DMS79 (cell line): ENCODE data around the gene TXLNB.

Experiments used
- DNase-seq: peaks from one replicate; lab custom pipeline; 2025; lab: John Stamatoyannopoulos, UW

Gene TXLNB

GRCh38 chr6:139271056-139271455, 20.7 kb downstream of the TXLNB start:
- no peak for DNase-seq

- no peak for DNase-seq
These were observed 21.5 kb downstream of the TXLNB start for GRCh38 chr6:139270249-139270648.

- DNase-seq, result no peak
These were observed 26.1 kb downstream of the TXLNB start for GRCh38 chr6:139265512-139266190.

- DNase-seq, result peak; percentile 19
These were observed 29.1 kb downstream of the TXLNB start for GRCh38 chr6:139262519-139263300.

GRCh38 chr6:139257821-139258398, 33.9 kb downstream of the TXLNB start:
- DNase-seq, result no peak

GRCh38 chr6:139257291-139257690, 34.5 kb downstream of the TXLNB start:
- no peak for DNase-seq

GRCh38 chr6:139256087-139256486, 35.7 kb downstream of the TXLNB start:
- no peak for DNase-seq

GRCh38 chr6:139254196-139254595, 37.6 kb downstream of the TXLNB start:
- DNase-seq, result no peak

GRCh38 chr6:139253656-139254055, 38.1 kb downstream of the TXLNB start:
- DNase-seq, result no peak

GRCh38 chr6:139251691-139252390, 40.0 kb downstream of the TXLNB start:
- DNase-seq, result no peak

GRCh38 chr6:139251045-139251690, 40.6 kb downstream of the TXLNB start:
- DNase-seq, result no peak

- DNase-seq, result no peak
These were observed 41.3 kb downstream of the TXLNB start for GRCh38 chr6:139250296-139251044.

GRCh38 chr6:139249395-139249794, 42.4 kb downstream of the TXLNB start:
- no peak for DNase-seq

GRCh38 chr6:139248911-139249310, 42.9 kb downstream of the TXLNB start:
- no peak for DNase-seq

- DNase-seq, result no peak
These were observed 44.2 kb downstream of the TXLNB start for GRCh38 chr6:139247618-139248017.

GRCh38 chr6:139243536-139243935, 48.3 kb downstream of the TXLNB start:
- DNase-seq, result no peak

GRCh38 chr6:139242457-139243240, 49.1 kb downstream of the TXLNB start:
- no peak for DNase-seq

GRCh38 chr6:139240161-139241010, 51.4 kb downstream of the TXLNB start:
- DNase-seq, result peak; percentile 16

- DNase-seq, result no peak
These were observed 52.7 kb downstream of the TXLNB start for GRCh38 chr6:139239064-139239463.

GRCh38 chr6:139236105-139236504, 55.7 kb downstream of the TXLNB start:
- DNase-seq, result no peak
